Esophagus muscularis mucosa (tissue), 3 donors: Measurements from ENCODE around the gene DNAJC25.

ENCODE experiments used
- POLR2A ChIP-seq: fragments of 450-650 bp; IDR thresholded peaks from one replicate; pipeline ENCODE4 v1.6.1; 2017; ENCODE audit warnings: antibody characterized with exemption, moderate library complexity, mild to moderate bottlenecking, low read depth
- POLR2AphosphoS5 ChIP-seq, 2 donors: sonication (generic); formaldehyde crosslinking; IDR thresholded peaks; one replicate each; pipeline ENCODE4 v1.6.1; 2017; ENCODE audit warnings: antibody characterized with exemption in 2 of 2
- TF ChIP-seq, protein P1 (sequence below), 3 experiments: fragments of 200-600 bp in 2 of 3; fragments of 450-650 bp in 1 of 3; sonication (generic) in 2 of 3; IDR thresholded peaks; one replicate each; pipeline ENCODE4 v1.5.1; 2017 to 2019; ENCODE audit warnings: antibody characterized with exemption in 3 of 3, mild to moderate bottlenecking in 2 of 3, moderate library complexity in 1 of 3

DNA sequence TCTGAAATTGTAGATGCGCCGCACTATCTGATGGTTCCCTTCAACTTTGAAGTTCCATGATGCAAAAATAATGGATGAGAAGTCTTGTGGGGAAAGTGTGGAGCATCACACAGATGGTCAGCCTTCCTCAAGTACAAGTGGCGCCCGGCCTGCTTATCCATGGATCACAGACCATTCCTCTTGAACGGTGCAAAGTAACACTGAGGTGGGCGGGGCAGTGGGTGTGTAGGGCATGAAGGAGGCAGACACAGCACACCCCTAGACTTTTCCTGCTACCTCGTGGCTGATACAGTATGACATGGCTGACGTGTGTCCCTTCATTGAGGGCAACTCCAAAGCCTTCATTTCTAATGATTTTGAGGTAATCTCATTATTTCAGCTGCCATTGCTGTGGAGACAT, 27.8 kb downstream of the DNAJC25 start:
- TF ChIP-seq, protein P1, sequence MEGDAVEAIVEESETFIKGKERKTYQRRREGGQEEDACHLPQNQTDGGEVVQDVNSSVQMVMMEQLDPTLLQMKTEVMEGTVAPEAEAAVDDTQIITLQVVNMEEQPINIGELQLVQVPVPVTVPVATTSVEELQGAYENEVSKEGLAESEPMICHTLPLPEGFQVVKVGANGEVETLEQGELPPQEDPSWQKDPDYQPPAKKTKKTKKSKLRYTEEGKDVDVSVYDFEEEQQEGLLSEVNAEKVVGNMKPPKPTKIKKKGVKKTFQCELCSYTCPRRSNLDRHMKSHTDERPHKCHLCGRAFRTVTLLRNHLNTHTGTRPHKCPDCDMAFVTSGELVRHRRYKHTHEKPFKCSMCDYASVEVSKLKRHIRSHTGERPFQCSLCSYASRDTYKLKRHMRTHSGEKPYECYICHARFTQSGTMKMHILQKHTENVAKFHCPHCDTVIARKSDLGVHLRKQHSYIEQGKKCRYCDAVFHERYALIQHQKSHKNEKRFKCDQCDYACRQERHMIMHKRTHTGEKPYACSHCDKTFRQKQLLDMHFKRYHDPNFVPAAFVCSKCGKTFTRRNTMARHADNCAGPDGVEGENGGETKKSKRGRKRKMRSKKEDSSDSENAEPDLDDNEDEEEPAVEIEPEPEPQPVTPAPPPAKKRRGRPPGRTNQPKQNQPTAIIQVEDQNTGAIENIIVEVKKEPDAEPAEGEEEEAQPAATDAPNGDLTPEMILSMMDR (IDR thresholded peaks at IDR 0.05): no peak
- TF ChIP-seq POLR2A (no peak), POLR2AphosphoS5 (IDR thresholded peaks at IDR 0.05) (no peak)
